IPS-20b (cell line): Measurements from ENCODE around the gene RNF168.
"Not testable (repeated sequence)": the region's sequence is repeated elsewhere in the genome, so short reads cannot be mapped to it uniquely, and the experiment has no call there.

ENCODE experiments used
- H3K27ac ChIP-seq: one replicate; pipeline ENCODE4 v1.5.1; 2013; ENCODE audit warnings: low read length
- H3K27me3 ChIP-seq: 2 replicates; pipeline ENCODE4 v1.6.1; 2013; ENCODE audit warnings: mild to moderate bottlenecking, low read length, inconsistent platforms; ENCODE audit not compliant: insufficient read depth
- H3K36me3 ChIP-seq: 2 replicates; pipeline ENCODE4 v1.6.1; 2013; ENCODE audit warnings: low read depth, mild to moderate bottlenecking, inconsistent platforms, low read length, moderate library complexity; ENCODE audit not compliant: insufficient read depth
- H3K4me1 ChIP-seq: 2 replicates; pipeline ENCODE4 v1.6.1; 2013; ENCODE audit warnings: mild to moderate bottlenecking, control low read depth, inconsistent platforms, low read length, moderate library complexity; ENCODE audit not compliant: insufficient read depth
- H3K4me3 ChIP-seq: 2 replicates; pipeline ENCODE4 v1.5.1; 2013; ENCODE audit warnings: mild to moderate bottlenecking, low read length, inconsistent platforms
- H3K9ac ChIP-seq: 2 replicates; pipeline ENCODE4 v1.6.1; 2013; ENCODE audit warnings: low read depth, mild to moderate bottlenecking, inconsistent platforms, low read length, moderate library complexity
- H3K9me3 ChIP-seq: 2 replicates; pipeline ENCODE4 v1.6.1; 2013; ENCODE audit warnings: mild to moderate bottlenecking, low read depth, low read length, inconsistent platforms; ENCODE audit not compliant: insufficient read depth

RNF168 gene

GRCh38 chr3:196503196-196504076 lies at the start of gene RNF168:
Gene RNF168 (minus strand): TSS chr3:196503768. CDS start chr3:196503173, 595 bp downstream.
- H3K4me1 ChIP-seq = peaks cover 8% of the 10 kb centered on the region; the same call in 1 of the 2 replicates
- H3K4me3 ChIP-seq = peak within 1 kb of the TSS; percentile 89
- peaks cover 11% of the 10 kb centered on the region; the same call in 1 of the 2 replicates for H3K9me3 ChIP-seq
- H3K27ac ChIP-seq = peak within 1 kb of the TSS; percentile 57
- no peaks in the 10 kb centered on the region for H3K27me3 ChIP-seq
- peaks cover 9% of the 10 kb centered on the region for H3K36me3 ChIP-seq
- H3K9ac ChIP-seq = peak within 1 kb of the TSS; percentile 95

GRCh38 chr3:196552253-196552652 lies 48.7 kb upstream of the RNF168 start:
- H3K9me3 ChIP-seq = peaks cover 16% of the 10 kb centered on the region; the same call in 1 of the 2 replicates

GRCh38 chr3:196550172-196550571 lies 46.6 kb upstream of the RNF168 start:
- H3K9me3 ChIP-seq = peaks cover 16% of the 10 kb centered on the region; the same call in 1 of the 2 replicates
- H3K36me3 ChIP-seq, H3K4me3 ChIP-seq, H3K27me3 ChIP-seq, H3K9ac ChIP-seq, H3K27ac ChIP-seq, H3K4me1 ChIP-seq: not testable (repeated sequence)

More at GRCh38 chr3:196552253-196552652, 48.7 kb upstream of the RNF168 start:
- Histone ChIP-seq H3K4me1 (no peaks in the 10 kb centered on the region), H3K9ac (no peak overlapping the region), H3K4me3 (no peak overlapping the region), H3K36me3 (peaks cover 7% of the 10 kb centered on the region), H3K27ac (no peak overlapping the region), H3K27me3 (no peaks in the 10 kb centered on the region)

- H3K4me1 ChIP-seq, H3K36me3 ChIP-seq, H3K4me3 ChIP-seq, H3K27ac ChIP-seq, H3K9ac ChIP-seq, H3K27me3 ChIP-seq: not testable (repeated sequence)
- peaks cover 16% of the 10 kb centered on the region; the same call in 1 of the 2 replicates for H3K9me3 ChIP-seq
Observed at GRCh38 chr3:196549312-196549711, 45.7 kb upstream of the RNF168 start.

- H3K36me3 ChIP-seq = no peaks in the 10 kb centered on the region
- H3K27ac ChIP-seq = no peak overlapping the region
- H3K9ac ChIP-seq = no peak overlapping the region
- peaks cover 16% of the 10 kb centered on the region; the same call in 1 of the 2 replicates for H3K9me3 ChIP-seq
- no peaks in the 10 kb centered on the region for H3K27me3 ChIP-seq
- H3K4me1 ChIP-seq = no peaks in the 10 kb centered on the region
- H3K4me3 ChIP-seq = no peak overlapping the region
Observed at GRCh38 chr3:196547067-196547466, 43.5 kb upstream of the RNF168 start.

- Histone ChIP-seq H3K9me3 (peaks cover 16% of the 10 kb centered on the region; the same call in 1 of the 2 replicates), H3K27me3 (no peaks in the 10 kb centered on the region), H3K4me3 (no peak overlapping the region), H3K27ac (no peak overlapping the region), H3K36me3 (no peaks in the 10 kb centered on the region), H3K9ac (no peak overlapping the region), H3K4me1 (no peaks in the 10 kb centered on the region)
Observed at GRCh38 chr3:196546537-196546936, 43.0 kb upstream of the RNF168 start.

- Histone ChIP-seq H3K27me3 (no peaks in the 10 kb centered on the region), H3K9ac (no peak overlapping the region), H3K27ac (no peak overlapping the region), H3K4me3 (no peak overlapping the region), H3K4me1 (no peaks in the 10 kb centered on the region), H3K36me3 (no peaks in the 10 kb centered on the region), H3K9me3 (peaks cover 7% of the 10 kb centered on the region; the same call in 1 of the 2 replicates)
Observed at GRCh38 chr3:196544491-196544992, 41.0 kb upstream of the RNF168 start.

GRCh38 chr3:196541684-196542445 lies 38.3 kb upstream of the RNF168 start:
- no peaks in the 10 kb centered on the region for H3K27me3 ChIP-seq
- H3K4me1 ChIP-seq = no peaks in the 10 kb centered on the region
- H3K9me3 ChIP-seq = no peaks in the 10 kb centered on the region
- no peak overlapping the region for H3K27ac ChIP-seq
- no peaks in the 10 kb centered on the region for H3K36me3 ChIP-seq
- no peak overlapping the region for H3K9ac ChIP-seq
- H3K4me3 ChIP-seq = no peak overlapping the region

- no peak overlapping the region for H3K4me3 ChIP-seq
- H3K36me3 ChIP-seq = no peaks in the 10 kb centered on the region
- H3K4me1 ChIP-seq = peaks cover 2% of the 10 kb centered on the region; the same call in 1 of the 2 replicates
- H3K27ac ChIP-seq = no peak overlapping the region
- H3K27me3 ChIP-seq = no peaks in the 10 kb centered on the region
- no peaks in the 10 kb centered on the region for H3K9me3 ChIP-seq
- no peak overlapping the region for H3K9ac ChIP-seq
Observed at GRCh38 chr3:196537319-196537984, 33.9 kb upstream of the RNF168 start.

- Histone ChIP-seq H3K9ac (no peak overlapping the region), H3K4me3 (peak overlapping the region; percentile 40; the same call in 1 of the 2 replicates), H3K36me3 (no peaks in the 10 kb centered on the region), H3K9me3 (peaks cover 6% of the 10 kb centered on the region), H3K27ac (no peak overlapping the region), H3K27me3 (no peaks in the 10 kb centered on the region; the same call in 1 of the 2 replicates), H3K4me1 (peaks cover 2% of the 10 kb centered on the region; the same call in 1 of the 2 replicates)
Observed at GRCh38 chr3:196533260-196533681, 29.7 kb upstream of the RNF168 start.

- Histone ChIP-seq H3K4me3 (no peak overlapping the region), H3K27me3 (no peaks in the 10 kb centered on the region; the same call in 1 of the 2 replicates), H3K9me3 (peaks cover 6% of the 10 kb centered on the region), H3K27ac (no peak overlapping the region), H3K4me1 (peaks cover 2% of the 10 kb centered on the region; the same call in 1 of the 2 replicates), H3K36me3 (no peaks in the 10 kb centered on the region), H3K9ac (no peak overlapping the region)
Observed at GRCh38 chr3:196531418-196531817, 27.9 kb upstream of the RNF168 start.
